Activated B cell treated with CpG ODN at 0.5 μM for 24 hours (primary cell): Measurements from ENCODE around the gene RBAK. TPM values are rescaled to one million over a fixed set of nuclear protein-coding genes. Genes with fewer than 3 reads are reported as not detected.
"Not testable (repeated sequence)": the region's sequence is repeated elsewhere in the genome, so short reads cannot be mapped to it uniquely, and the experiment has no call there.

Experiments
- ATAC-seq: fragments of 200-7000 bp; cut with Tn5 transposase; one replicate; pipeline ENCODE4 v1.10.0; 2021; ENCODE audit warnings: low read depth, mild to moderate bottlenecking, moderate library complexity
- CTCF ChIA-PET: fragments of 350-600 bp; sonication (Branson Sonifier 250); formaldehyde crosslinking; loops from one replicate; lab custom pipeline; 2021; ENCODE audit warnings: antibody characterized with exemption; lab: Charles Lee
- POLR2A ChIA-PET: fragments of 350-600 bp; sonication (Branson Sonifier 250); formaldehyde crosslinking; loops from one replicate; lab custom pipeline; 2021; ENCODE audit warnings: antibody characterized with exemption; lab: Charles Lee
- DNase-seq: peaks from one replicate; pipeline ENCODE4 v3.0.0; 2022
- H3K27ac Mint-ChIP-seq: one replicate; pipeline ENCODE4 v1.8.0; 2020; ENCODE audit warnings: mixed read lengths
- H3K27me3 Mint-ChIP-seq: one replicate; pipeline ENCODE4 v1.8.0; 2021; ENCODE audit warnings: mixed read lengths
- H3K36me3 Mint-ChIP-seq: one replicate; pipeline ENCODE4 v1.8.0; 2021; ENCODE audit warnings: low read depth, mixed read lengths
- H3K4me1 Mint-ChIP-seq: one replicate; pipeline ENCODE4 v1.8.0; 2021; ENCODE audit warnings: mixed read lengths
- H3K4me3 Mint-ChIP-seq: one replicate; pipeline ENCODE4 v1.8.0; 2020; ENCODE audit warnings: mild to moderate bottlenecking, mixed read lengths
- H3K9me3 Mint-ChIP-seq: one replicate; pipeline ENCODE4 v1.8.0; 2020; ENCODE audit warnings: mixed read lengths
- CTCF ChIP-seq: fragments of 200-600 bp; IDR thresholded peaks from one replicate; pipeline ENCODE4 v1.8.0; 2022; ENCODE audit warnings: antibody characterized with exemption, mild to moderate bottlenecking
- intact Hi-C: fragments of 100-400 bp; cut with micrococcal nuclease; formaldehyde crosslinking; loops from one replicate; pipeline ENCODE4 v1.15.1; 2024
- total RNA-seq: library from RNA; stranded (reverse); gene quantifications from 2 replicates; pipeline ENCODE4 v1.2.3, GENCODE V29; 2022

RBAK gene
- total RNA-seq, 1 donor from 2014 or later, result 20.2 TPM

- TF ChIP-seq CTCF, result no peak
- Mint-ChIP-seq H3K4me3 (no peak overlapping the region), H3K4me1 (no peaks in the 10 kb centered on the region), H3K27me3 (no peaks in the 10 kb centered on the region), H3K27ac (no peak overlapping the region), H3K36me3 (peaks cover 60% of the 10 kb centered on the region), H3K9me3 (no peaks in the 10 kb centered on the region)
- CTCF ChIA-PET, result interaction anchor here (1.5 kb wide), 1 partner anchor 27 kb away, joined by 4 read pairs; no protein-coding TSS in a partner anchor
- POLR2A ChIA-PET, result no interaction called here
- no peak for DNase-seq
- intact Hi-C loops, result no loop called here
- ATAC-seq, result no peak
Measured at GRCh38 chr7:5001003-5001402, 44.7 kb upstream of the RBAK start.

GRCh38 chr7:5001911-5002310 is 43.7 kb upstream of the RBAK start:
- ChIA-PET CTCF (no interaction called here), POLR2A (no interaction called here)
- Mint-ChIP-seq H3K4me3 (no peak overlapping the region), H3K36me3 (peaks cover 54% of the 10 kb centered on the region), H3K9me3 (no peaks in the 10 kb centered on the region), H3K27ac (no peak overlapping the region), H3K27me3 (no peaks in the 10 kb centered on the region), H3K4me1 (no peaks in the 10 kb centered on the region)
- TF ChIP-seq CTCF, result no peak
- DNase-seq (no peak), ATAC-seq (no peak)
- intact Hi-C loops, result no loop called here

- H3K27ac Mint-ChIP-seq, result no peak overlapping the region
- H3K4me1 Mint-ChIP-seq, result no peaks in the 10 kb centered on the region
- H3K27me3 Mint-ChIP-seq, result no peaks in the 10 kb centered on the region
- DNase-seq (no peak), ATAC-seq (no peak)
- no peak for TF ChIP-seq CTCF
- intact Hi-C loops, result no loop called here
- POLR2A ChIA-PET, result no interaction called here
- peaks cover 50% of the 10 kb centered on the region for H3K36me3 Mint-ChIP-seq
- no peak overlapping the region for H3K4me3 Mint-ChIP-seq
- peaks cover 3% of the 10 kb centered on the region for H3K9me3 Mint-ChIP-seq
- CTCF ChIA-PET, result no interaction called here
Measured at GRCh38 chr7:5005066-5005465, 40.6 kb upstream of the RBAK start.

- no peak for TF ChIP-seq CTCF
- ATAC-seq (no peak), DNase-seq (no peak)
- POLR2A ChIA-PET, result no interaction called here
- H3K36me3 Mint-ChIP-seq, result peaks cover 34% of the 10 kb centered on the region
- CTCF ChIA-PET, result no interaction called here
- intact Hi-C loops, result no loop called here
- H3K27ac Mint-ChIP-seq, result no peak overlapping the region
- no peak overlapping the region for H3K4me3 Mint-ChIP-seq
- no peaks in the 10 kb centered on the region for H3K27me3 Mint-ChIP-seq
- no peaks in the 10 kb centered on the region for H3K4me1 Mint-ChIP-seq
- peaks cover 5% of the 10 kb centered on the region for H3K9me3 Mint-ChIP-seq
Measured at GRCh38 chr7:5012985-5013384, 32.7 kb upstream of the RBAK start.

- H3K4me1 Mint-ChIP-seq, H3K9me3 Mint-ChIP-seq, ATAC-seq, H3K4me3 Mint-ChIP-seq, H3K27me3 Mint-ChIP-seq, intact Hi-C loops, CTCF ChIA-PET, DNase-seq, H3K27ac Mint-ChIP-seq: not testable (repeated sequence)
- peaks cover 26% of the 10 kb centered on the region for H3K36me3 Mint-ChIP-seq
- POLR2A ChIA-PET, result interaction anchor here (0.7 kb wide), 1 partner anchor 24 kb away, joined by 4 read pairs; no protein-coding TSS in a partner anchor
Measured at GRCh38 chr7:5015936-5016335, 29.7 kb upstream of the RBAK start.

GRCh38 chr7:5017626-5018025 is 28.0 kb upstream of the RBAK start:
- H3K4me1 Mint-ChIP-seq, H3K4me3 Mint-ChIP-seq, H3K9me3 Mint-ChIP-seq, ATAC-seq, POLR2A ChIA-PET, H3K27me3 Mint-ChIP-seq, intact Hi-C loops, H3K27ac Mint-ChIP-seq, DNase-seq, CTCF ChIA-PET: not testable (repeated sequence)
- H3K36me3 Mint-ChIP-seq, result peaks cover 30% of the 10 kb centered on the region
